Stimulated activated naive B cell treated with anti-CD40 and anti-IgM and Interleukin-4, amounts not matched to agents 10 μg/mL and 1 μg/mL and 100 μg/mL, for 72 hours (primary cell): ENCODE results near the gene UGCG.
A peak's percentile ranks its signal among the peaks of the same experiment; 100 is the strongest.

Experiments
- ATAC-seq, 2 donors: fragments of 150-1000 bp; cut with Tn5 transposase; replicated peaks; 2 replicates each; pipeline ENCODE4 v1.10.0; 2021; ENCODE audit warnings: moderate library complexity in 1 of 2
- DNase-seq: peaks from one replicate; pipeline ENCODE4 v3.0.0; 2021
- H3K27ac Mint-ChIP-seq: one replicate; pipeline ENCODE4 v1.8.0; 2022; ENCODE audit warnings: mild to moderate bottlenecking, mixed read lengths
- H3K27me3 Mint-ChIP-seq, 2 donors: one replicate each; pipeline ENCODE4 v1.8.0; 2022; ENCODE audit warnings: mixed read lengths in 2 of 2
- H3K36me3 Mint-ChIP-seq, 2 donors: one replicate each; pipeline ENCODE4 v1.8.0; 2022; ENCODE audit warnings: mixed read lengths in 2 of 2, mild to moderate bottlenecking in 1 of 2
- H3K4me1 Mint-ChIP-seq, 2 donors: one replicate each; pipeline ENCODE4 v1.8.0; 2022; ENCODE audit warnings: mixed read lengths in 2 of 2, mild to moderate bottlenecking in 1 of 2
- H3K4me3 Mint-ChIP-seq, 2 donors: one replicate each; pipeline ENCODE4 v1.8.0; 2022; ENCODE audit warnings: mild to moderate bottlenecking in 2 of 2, mixed read lengths in 2 of 2, moderate library complexity in 1 of 2
- H3K9me3 Mint-ChIP-seq, 2 donors: one replicate each; pipeline ENCODE4 v1.8.0; 2022; ENCODE audit warnings: mixed read lengths in 2 of 2, mild to moderate bottlenecking in 1 of 2

The UGCG gene

DNA sequence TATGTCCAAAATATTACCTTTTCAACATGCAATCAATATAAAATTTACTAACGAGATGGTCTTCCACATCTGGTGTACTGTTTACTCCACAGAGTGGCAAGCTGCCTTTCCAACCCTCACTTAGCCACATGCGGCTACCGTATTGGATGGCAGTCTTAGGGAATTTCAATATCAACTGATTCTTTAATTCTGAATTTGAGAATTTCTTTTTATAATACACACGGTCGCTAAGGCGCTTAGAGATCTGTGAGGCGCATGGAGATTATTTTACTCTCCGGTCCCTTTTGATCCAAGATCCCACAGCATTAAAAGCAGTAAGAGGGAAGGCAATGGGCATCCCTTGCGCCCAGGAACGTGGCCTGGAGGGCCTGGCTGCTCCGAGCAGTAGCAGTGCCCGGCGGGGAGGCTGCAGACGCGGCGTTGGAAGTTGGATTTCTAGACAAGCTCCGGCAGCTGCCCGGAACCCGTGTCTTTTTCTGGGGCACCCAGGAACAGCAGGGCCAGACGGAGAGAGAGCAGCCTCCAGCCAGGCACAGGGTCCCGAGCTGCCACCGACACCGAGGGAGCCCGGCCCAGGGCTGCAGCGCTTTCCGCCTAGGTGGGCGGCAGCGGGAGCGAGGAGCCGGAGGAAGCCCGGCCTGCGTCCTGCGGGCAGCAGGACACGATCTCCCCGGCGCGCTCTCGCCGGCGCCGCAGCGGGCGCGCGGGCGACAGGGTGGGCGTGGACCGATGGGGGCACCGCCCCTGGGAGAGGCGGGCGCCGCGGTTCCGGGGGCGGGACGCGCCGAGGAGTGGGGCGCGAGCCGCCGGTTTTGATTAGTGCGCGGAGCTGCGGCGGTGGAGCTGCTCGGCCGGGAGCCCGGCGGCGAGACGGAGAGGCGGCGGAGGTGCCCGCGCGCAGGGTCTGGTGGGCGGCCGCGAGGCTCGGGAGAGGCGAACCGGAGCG lies at the start of gene UGCG:
TSS of gene UGCG (plus strand) at position 819 of the 946 bp plus-strand sequence. CDS start 402 bp downstream, outside the sequence.
- H3K9me3 Mint-ChIP-seq: no peaks in the 10 kb centered on the region
- ATAC-seq (peak; percentile 85 to 86), DNase-seq (peak; percentile 88)
- H3K4me3 Mint-ChIP-seq: peak within 1 kb of the TSS; percentile 20 to 97
- peak within 1 kb of the TSS; percentile 96 for H3K27ac Mint-ChIP-seq
- H3K36me3 Mint-ChIP-seq: peaks cover 0 to 11% of the 10 kb centered on the region in 2 donors
- peaks cover 7 to 18% of the 10 kb centered on the region in 2 donors for H3K4me1 Mint-ChIP-seq
- H3K27me3 Mint-ChIP-seq: no peaks in the 10 kb centered on the region

- no peak for DNase-seq
- Mint-ChIP-seq H3K27me3 (no peaks in the 10 kb centered on the region), H3K36me3 (no peaks in the 10 kb centered on the region), H3K4me1 (peaks cover 4 to 6% of the 10 kb centered on the region in 2 donors), H3K4me3 (no peak overlapping the region), H3K9me3 (no peaks in the 10 kb centered on the region), H3K27ac (no peak overlapping the region)
- peak in 1 of 2 donors; percentile 38 for ATAC-seq
Measured at GRCh38 chr9:111851553-111851952, 45.1 kb upstream of the UGCG start.

- no peaks in the 10 kb centered on the region for H3K36me3 Mint-ChIP-seq
- no peaks in the 10 kb centered on the region for H3K9me3 Mint-ChIP-seq
- ATAC-seq: no peak
- no peaks in the 10 kb centered on the region for H3K27me3 Mint-ChIP-seq
- H3K27ac Mint-ChIP-seq: no peak overlapping the region
- no peak overlapping the region for H3K4me3 Mint-ChIP-seq
- DNase-seq: no peak
- H3K4me1 Mint-ChIP-seq: peaks cover 4 to 6% of the 10 kb centered on the region in 2 donors
Measured at GRCh38 chr9:111852291-111852690, 44.3 kb upstream of the UGCG start.

- H3K36me3 Mint-ChIP-seq: no peaks in the 10 kb centered on the region
- H3K27ac Mint-ChIP-seq: no peak overlapping the region
- peaks cover 4 to 6% of the 10 kb centered on the region in 2 donors for H3K4me1 Mint-ChIP-seq
- no peaks in the 10 kb centered on the region for H3K9me3 Mint-ChIP-seq
- no peak for DNase-seq
- no peaks in the 10 kb centered on the region for H3K27me3 Mint-ChIP-seq
- H3K4me3 Mint-ChIP-seq: no peak overlapping the region
- ATAC-seq: no peak
Measured at GRCh38 chr9:111853450-111853827, 43.2 kb upstream of the UGCG start.

GRCh38 chr9:111854799-111855198 lies 41.8 kb upstream of the UGCG start:
- DNase-seq (no peak), ATAC-seq (no peak)
- H3K36me3 Mint-ChIP-seq: no peaks in the 10 kb centered on the region
- no peak overlapping the region for H3K4me3 Mint-ChIP-seq
- no peaks in the 10 kb centered on the region for H3K27me3 Mint-ChIP-seq
- no peak overlapping the region for H3K27ac Mint-ChIP-seq
- H3K9me3 Mint-ChIP-seq: no peaks in the 10 kb centered on the region
- H3K4me1 Mint-ChIP-seq: peaks cover 4 to 6% of the 10 kb centered on the region in 2 donors

- no peak for DNase-seq
- no peaks in the 10 kb centered on the region for H3K27me3 Mint-ChIP-seq
- H3K27ac Mint-ChIP-seq: no peak overlapping the region
- no peak overlapping the region for H3K4me3 Mint-ChIP-seq
- H3K9me3 Mint-ChIP-seq: no peaks in the 10 kb centered on the region
- ATAC-seq: no peak
- H3K36me3 Mint-ChIP-seq: peaks cover 0 to under 1% of the 10 kb centered on the region in 2 donors
- peaks cover 0 to 6% of the 10 kb centered on the region in 2 donors for H3K4me1 Mint-ChIP-seq
Measured at GRCh38 chr9:111857555-111858211, 38.9 kb upstream of the UGCG start.

DNA sequence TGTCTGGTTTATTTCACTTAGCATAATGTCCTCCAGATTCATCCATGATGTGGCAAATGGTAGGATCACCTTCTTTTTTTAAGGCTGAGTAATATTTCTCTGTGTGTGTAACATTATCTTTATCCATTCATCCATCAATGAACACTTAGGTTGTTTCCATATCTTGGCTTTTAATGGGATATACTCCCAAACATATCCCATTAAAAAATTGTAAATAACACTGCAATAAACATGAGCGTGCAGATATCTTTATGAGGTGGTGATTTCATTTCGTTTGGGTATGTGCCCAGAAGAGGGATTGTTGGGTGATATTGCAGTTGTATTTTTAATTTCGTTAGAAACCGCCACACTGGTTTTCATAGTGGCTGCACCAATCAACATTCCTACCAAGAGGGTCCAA lies 36.2 kb upstream of the UGCG start:
- no peak for ATAC-seq
- peaks cover 4 to 7% of the 10 kb centered on the region in 2 donors for H3K9me3 Mint-ChIP-seq
- DNase-seq: no peak
- peaks cover 0 to 4% of the 10 kb centered on the region in 2 donors for H3K36me3 Mint-ChIP-seq
- no peaks in the 10 kb centered on the region for H3K27me3 Mint-ChIP-seq
- H3K27ac Mint-ChIP-seq: no peak overlapping the region
- H3K4me3 Mint-ChIP-seq: no peak overlapping the region
- H3K4me1 Mint-ChIP-seq: peaks cover 0 to 6% of the 10 kb centered on the region in 2 donors

- Mint-ChIP-seq H3K27me3 (no peaks in the 10 kb centered on the region), H3K27ac (no peak overlapping the region), H3K4me1 (peaks cover 2 to 8% of the 10 kb centered on the region in 2 donors), H3K36me3 (peaks cover 0 to 4% of the 10 kb centered on the region in 2 donors), H3K9me3 (peaks cover 6 to 9% of the 10 kb centered on the region in 2 donors), H3K4me3 (no peak overlapping the region)
- DNase-seq (no peak), ATAC-seq (no peak)
Measured at GRCh38 chr9:111863636-111864035, 33.0 kb upstream of the UGCG start.

GRCh38 chr9:111866976-111867375 lies 29.6 kb upstream of the UGCG start:
- Mint-ChIP-seq H3K4me3 (no peak overlapping the region), H3K4me1 (peaks cover 10 to 17% of the 10 kb centered on the region in 2 donors), H3K9me3 (peaks cover 8 to 11% of the 10 kb centered on the region in 2 donors), H3K27ac (no peak overlapping the region), H3K36me3 (peaks cover 0 to 4% of the 10 kb centered on the region in 2 donors), H3K27me3 (no peaks in the 10 kb centered on the region)
- DNase-seq (no peak), ATAC-seq (no peak)

GRCh38 chr9:111868475-111868874 lies 28.1 kb upstream of the UGCG start:
- H3K9me3 Mint-ChIP-seq: peaks cover 4 to 7% of the 10 kb centered on the region in 2 donors
- H3K27me3 Mint-ChIP-seq: no peaks in the 10 kb centered on the region
- no peak for ATAC-seq

DNA sequence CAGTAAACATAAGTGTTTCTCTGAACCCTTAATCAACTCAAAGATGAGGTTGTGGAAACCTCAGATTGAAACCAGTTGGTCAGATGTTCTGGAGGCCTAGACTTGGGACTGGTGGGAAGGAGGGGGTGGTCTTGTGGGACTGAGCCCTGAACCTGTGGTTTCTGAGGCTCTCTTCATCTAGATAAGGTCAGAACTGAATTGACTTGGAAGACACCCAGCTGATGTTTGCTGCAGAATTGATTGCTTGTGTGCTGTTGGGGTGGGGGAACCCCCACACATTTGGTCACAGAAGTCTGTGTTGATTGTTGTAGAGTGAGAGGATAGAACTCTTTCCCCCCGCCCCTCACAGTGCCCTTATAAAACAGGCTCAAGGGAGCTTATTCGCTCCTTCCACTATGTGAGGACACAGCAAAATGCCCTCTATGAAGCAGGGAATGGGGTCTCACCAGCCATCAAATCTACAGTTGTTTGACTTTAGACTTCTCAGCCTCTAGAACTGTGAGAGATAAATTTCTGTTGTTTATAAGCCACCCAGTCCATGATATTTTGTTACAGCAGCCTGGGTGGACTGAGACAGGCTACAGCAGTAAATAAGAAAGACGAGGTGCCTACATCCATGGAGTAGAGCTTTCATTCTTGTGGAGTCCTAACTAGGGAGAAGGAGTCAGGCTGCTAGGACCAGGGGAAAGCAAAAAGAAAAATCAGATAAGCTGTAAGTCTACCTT lies 25.7 kb upstream of the UGCG start:
- Mint-ChIP-seq H3K4me3 (no peak overlapping the region), H3K27ac (peak overlapping the region; percentile 56), H3K36me3 (no peaks in the 10 kb centered on the region)

More at GRCh38 chr9:111868475-111868874, 28.1 kb upstream of the UGCG start:
- no peak for DNase-seq
- H3K36me3 Mint-ChIP-seq: no peaks in the 10 kb centered on the region
- no peak overlapping the region for H3K4me3 Mint-ChIP-seq
- H3K4me1 Mint-ChIP-seq: peaks cover 10 to 17% of the 10 kb centered on the region in 2 donors
- no peak overlapping the region for H3K27ac Mint-ChIP-seq

GRCh38 chr9:111871499-111871855 lies 25.1 kb upstream of the UGCG start:
- no peak for DNase-seq
- no peak for ATAC-seq
- no peaks in the 10 kb centered on the region for H3K36me3 Mint-ChIP-seq
- peaks cover 10 to 17% of the 10 kb centered on the region in 2 donors for H3K4me1 Mint-ChIP-seq
- no peak overlapping the region for H3K4me3 Mint-ChIP-seq
- H3K9me3 Mint-ChIP-seq: peaks cover 4% of the 10 kb centered on the region in 2 donors
- no peaks in the 10 kb centered on the region for H3K27me3 Mint-ChIP-seq
- H3K27ac Mint-ChIP-seq: no peak overlapping the region

More for the DNA sequence above, 25.7 kb upstream of the UGCG start:
- Mint-ChIP-seq H3K9me3 (peaks cover 4% of the 10 kb centered on the region in 2 donors), H3K4me1 (peaks cover 10 to 17% of the 10 kb centered on the region in 2 donors), H3K27me3 (no peaks in the 10 kb centered on the region)
- ATAC-seq (peak; percentile 84 to 91), DNase-seq (no peak)

- DNase-seq (no peak), ATAC-seq (no peak)
- Mint-ChIP-seq H3K27me3 (no peaks in the 10 kb centered on the region), H3K36me3 (no peaks in the 10 kb centered on the region), H3K27ac (no peak overlapping the region), H3K4me3 (no peak overlapping the region), H3K4me1 (peaks cover 8 to 17% of the 10 kb centered on the region in 2 donors), H3K9me3 (peaks cover 3 to 4% of the 10 kb centered on the region in 2 donors)
Measured at GRCh38 chr9:111872886-111873285, 23.7 kb upstream of the UGCG start.

DNA sequence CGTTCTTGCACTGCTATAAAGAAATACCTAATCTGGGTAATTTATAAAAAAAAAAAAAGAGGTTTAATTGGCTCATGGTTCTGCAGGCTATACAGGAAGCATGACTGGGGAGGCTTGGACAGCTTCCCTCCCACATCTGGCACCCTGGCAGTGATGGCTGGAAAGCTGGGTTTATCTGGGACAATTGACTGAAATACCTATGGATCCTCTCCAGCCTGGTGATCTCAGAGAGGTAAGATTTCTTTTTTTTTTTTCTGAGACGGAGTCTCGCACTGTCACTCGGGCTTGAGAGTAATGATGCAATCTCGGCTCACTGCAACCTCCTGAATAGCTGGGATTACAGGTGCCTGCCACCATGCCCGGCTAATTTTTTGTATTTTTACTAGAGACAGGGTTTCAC lies 22.7 kb upstream of the UGCG start:
- ATAC-seq (no peak), DNase-seq (no peak)
- Mint-ChIP-seq H3K36me3 (no peaks in the 10 kb centered on the region), H3K4me3 (no peak overlapping the region), H3K27ac (no peak overlapping the region), H3K27me3 (no peaks in the 10 kb centered on the region), H3K4me1 (peaks cover 8 to 12% of the 10 kb centered on the region in 2 donors), H3K9me3 (no peaks in the 10 kb centered on the region)
